GM10248 (cell line): ENCODE measurements around the gene COPS7A.

Source experiments
- CTCF ChIA-PET: fragments of 300-600 bp; sonication (Branson Sonifier 250); formaldehyde crosslinking; extraction: SDS; loops from one replicate; lab custom pipeline; 2021; ENCODE audit warnings: antibody characterized with exemption; lab: Yijun Ruan, JAX
- POLR2A ChIA-PET: fragments of 350-650 bp; sonication (Branson Sonifier 250); formaldehyde crosslinking; extraction: SDS; loops from one replicate; lab custom pipeline; 2020; ENCODE audit warnings: antibody characterized with exemption; lab: Yijun Ruan, JAX
- DNase-seq: peaks from one replicate; pipeline ENCODE4 v3.0.0; 2012; ENCODE audit errors: extremely low spot score
- CTCF ChIP-seq: IDR thresholded peaks from 2 replicates; pipeline ENCODE4 v1.5.1; 2012; ENCODE audit warnings: mild to moderate bottlenecking, low read depth; ENCODE audit errors: extremely low read depth, missing control alignments, control extremely low read depth

COPS7A gene

GRCh38 chr12:6779708-6780432, 56.0 kb downstream of the COPS7A start:
- DNase-seq, result no peak
- ChIA-PET POLR2A (no interaction called here), CTCF (interaction anchor here (0.9 to 9.3 kb wide), 12 partner anchors 9 to 93 kb away, joined by 3 to 117 read pairs (median 6); partner anchors contain the start of genes CD4, GNB3, GPR162 and LAG3)
- TF ChIP-seq CTCF, result no peak

GRCh38 chr12:6780573-6780972, 56.7 kb downstream of the COPS7A start:
- CTCF ChIA-PET, result interaction anchor here (0.9 to 9.3 kb wide), 11 partner anchors 8 to 92 kb away, joined by 3 to 117 read pairs (median 6); partner anchors contain the start of genes CD4, GNB3, GPR162 and LAG3
- no peak for DNase-seq
- POLR2A ChIA-PET, result no interaction called here
- TF ChIP-seq CTCF, result no peak
